Small intestine (tissue), 7 donors: ENCODE results near the gene COL9A2. TPM values are rescaled to one million over a fixed set of nuclear protein-coding genes. Genes with fewer than 3 reads are reported as not detected.

Experiments
- DNase-seq, 2 donors: peaks; one replicate each; pipeline versions ENCODE4 v3.0.0 to v3.0.0-alpha.2; 2013
- FAIRE-seq: peaks from 2 replicates; lab custom pipeline; 2012; peaks lifted over from hg19 to GRCh38; lab: Jason Lieb, UNC
- H3K27ac ChIP-seq, 3 donors: one replicate each; pipeline ENCODE4 v1.5.1; 2013; ENCODE audit warnings: low read length in 2 of 3, mild to moderate bottlenecking in 2 of 3, control low read depth in 1 of 3, inconsistent platforms in 1 of 3, low read depth in 1 of 3, moderate library complexity in 1 of 3
- H3K27me3 ChIP-seq, 3 donors: one replicate each; pipeline ENCODE4 v1.6.1; 2013; ENCODE audit warnings: low read length in 3 of 3, inconsistent platforms in 1 of 3; ENCODE audit not compliant: control insufficient read depth in 3 of 3, insufficient read depth in 3 of 3
- H3K36me3 ChIP-seq, 3 donors: one replicate each; pipeline ENCODE4 v1.6.1; 2013; ENCODE audit warnings: low read length in 3 of 3, inconsistent platforms in 1 of 3, low read depth in 1 of 3, mild to moderate bottlenecking in 1 of 3, moderate library complexity in 1 of 3; ENCODE audit not compliant: control insufficient read depth in 3 of 3, insufficient read depth in 2 of 3
- H3K4me1 ChIP-seq, 3 donors: one replicate each; pipeline ENCODE4 v1.6.1; 2013; ENCODE audit warnings: low read length in 2 of 3, inconsistent platforms in 1 of 3, low read depth in 1 of 3, mild to moderate bottlenecking in 1 of 3, moderate library complexity in 1 of 3; ENCODE audit not compliant: control insufficient read depth in 3 of 3, insufficient read depth in 2 of 3
- H3K4me3 ChIP-seq, 3 donors: one replicate each; pipeline ENCODE4 v1.5.1; 2013; ENCODE audit warnings: low read length in 3 of 3, control low read depth in 1 of 3, inconsistent platforms in 1 of 3, low read depth in 1 of 3, mild to moderate bottlenecking in 1 of 3, moderate library complexity in 1 of 3
- H3K9me3 ChIP-seq, 2 donors: one replicate each; pipeline ENCODE4 v1.6.1; 2013; ENCODE audit warnings: low read depth in 1 of 2, low read length in 1 of 2; ENCODE audit not compliant: control insufficient read depth in 2 of 2, insufficient read depth in 1 of 2
- WGBS, 3 donors: extraction: QIAGEN DNeasy Blood & Tissue Kit; methylation state at CpG; one replicate each; pipeline ENCODE4 v1.1.7; 2013; 5-methylcytosine and 5-hydroxymethylcytosine counted together
- polyA plus RNA-seq, 4 donors: library from polyadenylated mRNA; stranded (reverse) in 3 of 4; unstranded in 1 of 4; fragments of 200-250 nt in 3 of 4; fragments of 120-200 nt in 1 of 4; gene quantifications; one replicate each; pipeline versions ENCODE4 v1.2.1 to v1.2.3, GENCODE V29; 2013
- donor health status: healthy with polysubstance abuse.
- donor health status: control.
- donor health status: control.
- donor health status: Bipolar disorder and iron deficiency.
- donor health status: healthy.

Gene COL9A2
- polyA plus RNA-seq, 4 donors, result 2.4 to 9.1 (median 4.8) TPM; not detected in 1

GRCh38 chr1:40310983-40311642 is 6.0 kb downstream of the COL9A2 start:
- Histone ChIP-seq H3K27me3 (peaks cover 0 to 17% (median 4%) of the 10 kb centered on the region in 3 donors), H3K4me1 (peaks cover 0 to 42% (median 3%) of the 10 kb centered on the region in 3 donors), H3K4me3 (no peak overlapping the region), H3K27ac (no peak overlapping the region), H3K36me3 (peaks cover 0 to 2% (median 0%) of the 10 kb centered on the region in 3 donors), H3K9me3 (no peaks in the 10 kb centered on the region)
- FAIRE-seq (no peak), DNase-seq (no peak)
- 86 to 92% (median 87%) methylated on average over 16 to 22 of the region's 22 CpGs for WGBS, 3 donors

GRCh38 chr1:40310129-40310461 is 7.0 kb downstream of the COL9A2 start:
- no peak for DNase-seq
- H3K27ac ChIP-seq, result no peak overlapping the region
- 65 to 93% (median 90%) methylated on average over 2 of the region's 2 CpGs for WGBS, 3 donors
- peaks cover 0 to 2% (median 0%) of the 10 kb centered on the region in 3 donors for H3K36me3 ChIP-seq
- peaks cover 0 to 7% (median 0%) of the 10 kb centered on the region in 3 donors for H3K27me3 ChIP-seq
- FAIRE-seq, result no peak
- peaks cover 0 to 34% (median 3%) of the 10 kb centered on the region in 3 donors for H3K4me1 ChIP-seq
- H3K9me3 ChIP-seq, result no peaks in the 10 kb centered on the region
- H3K4me3 ChIP-seq, result no peak overlapping the region

- FAIRE-seq, result no peak
- H3K4me3 ChIP-seq, result no peak overlapping the region
- H3K36me3 ChIP-seq, result peaks cover 0 to 2% (median 0%) of the 10 kb centered on the region in 3 donors
- no peak overlapping the region for H3K27ac ChIP-seq
- 80 to 93% (median 92%) methylated on average over 7 to 8 of the region's 8 CpGs for WGBS, 3 donors
- no peaks in the 10 kb centered on the region for H3K9me3 ChIP-seq
- H3K4me1 ChIP-seq, result peaks cover 0 to 29% (median 3%) of the 10 kb centered on the region in 3 donors
- DNase-seq, result no peak
- peaks cover 0 to 2% (median 0%) of the 10 kb centered on the region in 3 donors for H3K27me3 ChIP-seq
Measured at GRCh38 chr1:40309374-40310128, 7.5 kb downstream of the COL9A2 start.

GRCh38 chr1:40308036-40308727 is 8.9 kb downstream of the COL9A2 start:
- DNase-seq (no peak), FAIRE-seq (no peak)
- H3K27ac ChIP-seq, result no peak overlapping the region
- no peak overlapping the region for H3K4me3 ChIP-seq
- peaks cover 0 to 16% (median 3%) of the 10 kb centered on the region in 3 donors for H3K4me1 ChIP-seq
- no peaks in the 10 kb centered on the region for H3K9me3 ChIP-seq
- peaks cover 0 to 5% (median 0%) of the 10 kb centered on the region in 3 donors for H3K36me3 ChIP-seq
- peaks cover 0 to 10% (median 0%) of the 10 kb centered on the region in 3 donors for H3K27me3 ChIP-seq
- 85 to 90% (median 88%) methylated on average over 6 of the region's 6 CpGs for WGBS, 3 donors

- DNase-seq (no peak), FAIRE-seq (no peak)
- Histone ChIP-seq H3K4me1 (peaks cover 0 to 6% (median 0%) of the 10 kb centered on the region in 3 donors), H3K27ac (no peak overlapping the region), H3K9me3 (no peaks in the 10 kb centered on the region), H3K4me3 (no peak overlapping the region), H3K36me3 (peaks cover 0 to 5% (median 0%) of the 10 kb centered on the region in 3 donors), H3K27me3 (peaks cover 0 to 14% (median 0%) of the 10 kb centered on the region in 3 donors)
- WGBS, 3 donors, result 92 to 96% (median 93%) methylated on average over 6 of the region's 6 CpGs
Measured at GRCh38 chr1:40307186-40307585, 9.9 kb downstream of the COL9A2 start.

- FAIRE-seq (no peak), DNase-seq (no peak)
- H3K9me3 ChIP-seq, result no peaks in the 10 kb centered on the region
- H3K4me1 ChIP-seq, result no peaks in the 10 kb centered on the region
- H3K4me3 ChIP-seq, result no peak overlapping the region
- peaks cover 0 to 5% (median 0%) of the 10 kb centered on the region in 3 donors for H3K36me3 ChIP-seq
- no peak overlapping the region for H3K27ac ChIP-seq
- H3K27me3 ChIP-seq, result peaks cover 0 to 14% (median 0%) of the 10 kb centered on the region in 3 donors
- 79 to 90% (median 79%) methylated on average over 4 of the region's 4 CpGs for WGBS, 3 donors
Measured at GRCh38 chr1:40306296-40306695, 10.8 kb downstream of the COL9A2 start.

- FAIRE-seq (no peak), DNase-seq (no peak)
- Histone ChIP-seq H3K4me1 (no peaks in the 10 kb centered on the region), H3K27ac (no peak overlapping the region), H3K9me3 (no peaks in the 10 kb centered on the region), H3K36me3 (peaks cover 0 to 7% (median 0%) of the 10 kb centered on the region in 3 donors), H3K27me3 (peaks cover 0 to 14% (median 0%) of the 10 kb centered on the region in 3 donors), H3K4me3 (no peak overlapping the region)
- WGBS, 3 donors, result 83 to 97% (median 93%) methylated on average over 2 of the region's 2 CpGs
Measured at GRCh38 chr1:40305871-40306270, 11.2 kb downstream of the COL9A2 start.

- DNase-seq, result no peak
- Histone ChIP-seq H3K27ac (no peak overlapping the region), H3K4me1 (no peaks in the 10 kb centered on the region), H3K27me3 (peaks cover 0 to 14% (median 0%) of the 10 kb centered on the region in 3 donors), H3K4me3 (no peak overlapping the region), H3K9me3 (no peaks in the 10 kb centered on the region), H3K36me3 (peaks cover 0 to 10% (median 0%) of the 10 kb centered on the region in 3 donors)
- no peak for FAIRE-seq
- whole genome bisulfite sequencing, 3 donors, result 78 to 86% (median 81%) methylated on average over 5 of the region's 5 CpGs
Measured at GRCh38 chr1:40305451-40305850, 11.6 kb downstream of the COL9A2 start.
